Measurements from ENCODE around the gene ARHGAP11A.

The ARHGAP11A gene

DNA sequence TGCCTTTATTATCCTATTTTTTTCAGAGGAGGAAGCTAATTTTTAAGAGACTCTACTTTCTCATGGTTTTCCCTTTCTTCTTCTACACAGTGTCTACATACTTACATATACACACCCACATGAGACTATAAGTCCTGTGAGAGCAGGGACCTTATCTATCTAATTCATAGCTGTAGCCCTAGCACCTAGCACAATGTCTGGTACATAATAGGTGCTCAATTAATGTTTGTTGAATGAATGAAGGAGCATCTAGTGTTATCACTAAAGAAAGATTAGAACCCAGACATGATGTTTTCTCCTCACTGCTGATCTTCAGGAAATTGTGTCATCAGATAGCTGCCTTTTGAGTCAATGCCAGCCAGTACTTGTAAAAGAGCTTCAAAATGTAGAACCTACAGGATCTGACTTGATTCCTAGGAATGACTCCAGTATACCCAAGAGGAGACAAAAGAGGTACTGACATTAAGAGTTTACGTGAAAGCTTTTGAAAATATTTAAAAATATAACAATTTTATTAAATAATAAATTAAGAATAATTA lies 28.7 kb downstream of the ARHGAP11A start:
- H3K4me2 ChIP-seq (ENCODE audit: low read depth, low read length, poor library complexity, severe bottlenecking) = no peak overlapping the region

DNA sequence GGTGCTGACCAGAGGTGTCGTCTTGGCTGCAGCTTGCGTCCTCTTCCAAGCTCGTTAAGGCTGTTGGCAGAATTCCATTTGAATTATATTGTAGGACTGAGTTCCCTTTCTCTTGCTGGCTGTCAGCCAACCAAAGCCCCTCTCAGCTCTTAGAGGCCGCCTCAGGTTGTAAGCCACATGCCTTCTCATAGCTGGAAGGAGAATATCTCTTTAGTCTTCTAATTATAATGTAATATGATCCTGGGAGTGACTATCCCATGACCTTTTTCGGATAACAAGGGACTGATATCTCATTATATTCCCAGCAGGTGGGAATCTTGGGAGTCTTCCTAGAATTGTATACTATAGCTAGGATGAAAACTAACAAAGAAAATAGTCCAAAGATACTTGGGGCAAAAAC lies 31.0 kb downstream of the ARHGAP11A start:
- no peak for TF ChIP-seq EZH2phosphoT487 (conservative IDR thresholded peaks at IDR 0.05; ENCODE audit: low read length)
- TF ChIP-seq, protein P1, sequence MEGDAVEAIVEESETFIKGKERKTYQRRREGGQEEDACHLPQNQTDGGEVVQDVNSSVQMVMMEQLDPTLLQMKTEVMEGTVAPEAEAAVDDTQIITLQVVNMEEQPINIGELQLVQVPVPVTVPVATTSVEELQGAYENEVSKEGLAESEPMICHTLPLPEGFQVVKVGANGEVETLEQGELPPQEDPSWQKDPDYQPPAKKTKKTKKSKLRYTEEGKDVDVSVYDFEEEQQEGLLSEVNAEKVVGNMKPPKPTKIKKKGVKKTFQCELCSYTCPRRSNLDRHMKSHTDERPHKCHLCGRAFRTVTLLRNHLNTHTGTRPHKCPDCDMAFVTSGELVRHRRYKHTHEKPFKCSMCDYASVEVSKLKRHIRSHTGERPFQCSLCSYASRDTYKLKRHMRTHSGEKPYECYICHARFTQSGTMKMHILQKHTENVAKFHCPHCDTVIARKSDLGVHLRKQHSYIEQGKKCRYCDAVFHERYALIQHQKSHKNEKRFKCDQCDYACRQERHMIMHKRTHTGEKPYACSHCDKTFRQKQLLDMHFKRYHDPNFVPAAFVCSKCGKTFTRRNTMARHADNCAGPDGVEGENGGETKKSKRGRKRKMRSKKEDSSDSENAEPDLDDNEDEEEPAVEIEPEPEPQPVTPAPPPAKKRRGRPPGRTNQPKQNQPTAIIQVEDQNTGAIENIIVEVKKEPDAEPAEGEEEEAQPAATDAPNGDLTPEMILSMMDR (IDR thresholded peaks at IDR 0.05; ENCODE audit: insufficient read depth, low read length, poor library complexity, severe bottlenecking) = no peak
- Histone ChIP-seq H3K36me3 (ENCODE audit: low read length) (peaks cover 5% of the 10 kb centered on the region; the same call in 1 of the 2 replicates), H3K9me2 (replicated peaks; ENCODE audit: insufficient read depth, low read length) (no peaks in the 10 kb centered on the region), H3K9me3 (ENCODE audit: insufficient read depth, low read length) (no peaks in the 10 kb centered on the region), H3K27me3 (ENCODE audit: low read length) (no peaks in the 10 kb centered on the region), H2AFZ (ENCODE audit: low read depth, low read length, severe bottlenecking) (no peak overlapping the region), H3K79me2 (ENCODE audit: insufficient read depth, low read length) (no peaks in the 10 kb centered on the region), H3K4me2 (ENCODE audit: low read depth, low read length, poor library complexity, severe bottlenecking) (no peak overlapping the region), H3F3A (ENCODE audit: insufficient read depth) (0 out of 2 replicates have a peak, but pooled peaks cover under 1% of the 10 kb centered on the region), H3K4me3 (ENCODE audit: insufficient read depth, low read length, poor library complexity, severe bottlenecking) (no peak overlapping the region), H4K20me1 (ENCODE audit: low read depth, low read length) (no peaks in the 10 kb centered on the region), H3K9ac (ENCODE audit: low read length) (no peak overlapping the region), H3K27ac (ENCODE audit: low read depth, low read length) (no peak overlapping the region)

More for the DNA sequence above, 28.7 kb downstream of the ARHGAP11A start:
- no peak for TF ChIP-seq EZH2phosphoT487 (conservative IDR thresholded peaks at IDR 0.05; ENCODE audit: low read length)
- TF ChIP-seq, protein P1 (IDR thresholded peaks at IDR 0.05; ENCODE audit: insufficient read depth, low read length, poor library complexity, severe bottlenecking) = no peak
- Histone ChIP-seq H3K27ac (ENCODE audit: low read depth, low read length) (no peak overlapping the region), H2AFZ (ENCODE audit: low read depth, low read length, severe bottlenecking) (no peak overlapping the region), H3K9me3 (ENCODE audit: insufficient read depth, low read length) (no peaks in the 10 kb centered on the region), H3K4me3 (ENCODE audit: insufficient read depth, low read length, poor library complexity, severe bottlenecking) (no peak overlapping the region), H4K20me1 (ENCODE audit: low read depth, low read length) (0 out of 2 replicates have a peak, but pooled peaks cover 5% of the 10 kb centered on the region), H3K36me3 (ENCODE audit: low read length) (peaks cover 19% of the 10 kb centered on the region), H3K27me3 (ENCODE audit: low read length) (no peaks in the 10 kb centered on the region), H3K79me2 (ENCODE audit: insufficient read depth, low read length) (0 out of 2 replicates have a peak, but pooled peaks cover 4% of the 10 kb centered on the region), H3K9ac (ENCODE audit: low read length) (no peak overlapping the region), H3F3A (ENCODE audit: insufficient read depth) (peaks cover 18% of the 10 kb centered on the region; the same call in 1 of the 2 replicates), H3K9me2 (replicated peaks; ENCODE audit: insufficient read depth, low read length) (no peaks in the 10 kb centered on the region)

DNA sequence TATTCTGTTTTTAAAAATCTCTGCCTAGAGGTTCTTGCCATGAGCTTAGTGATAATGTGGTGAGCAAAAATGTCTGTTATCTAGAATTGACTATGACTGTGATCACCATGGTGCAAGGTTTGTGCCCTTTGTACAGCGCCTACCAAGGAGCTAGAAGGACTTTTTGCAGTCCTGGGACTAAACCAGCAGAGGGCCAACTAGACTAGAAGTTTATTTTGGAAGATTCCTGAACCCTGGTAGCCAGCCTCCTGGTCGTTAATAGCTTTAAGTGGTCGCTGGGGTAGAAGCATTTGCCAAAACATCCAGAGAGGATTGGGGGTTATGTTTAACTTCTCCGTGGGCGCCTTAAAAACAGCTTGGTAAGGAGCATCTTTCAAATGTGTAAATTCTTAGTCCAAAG lies 34.0 kb downstream of the ARHGAP11A start:
- no peak overlapping the region for H2AFZ ChIP-seq (ENCODE audit: low read depth, low read length, severe bottlenecking)
- H3K79me2 ChIP-seq (ENCODE audit: insufficient read depth, low read length) = no peaks in the 10 kb centered on the region
- no peak overlapping the region for H3K4me2 ChIP-seq (ENCODE audit: low read depth, low read length, poor library complexity, severe bottlenecking)
- no peak overlapping the region for H3K27ac ChIP-seq (ENCODE audit: low read depth, low read length)
- no peak overlapping the region for H3K4me3 ChIP-seq (ENCODE audit: insufficient read depth, low read length, poor library complexity, severe bottlenecking)
- H3K36me3 ChIP-seq (ENCODE audit: low read length) = peaks cover 9% of the 10 kb centered on the region; the same call in 1 of the 2 replicates
- no peaks in the 10 kb centered on the region for H3K9me3 ChIP-seq (ENCODE audit: insufficient read depth, low read length)
- H4K20me1 ChIP-seq (ENCODE audit: low read depth, low read length) = no peaks in the 10 kb centered on the region
- H3K27me3 ChIP-seq (ENCODE audit: low read length) = no peaks in the 10 kb centered on the region
- H3K9ac ChIP-seq (ENCODE audit: low read length) = no peak overlapping the region
- no peak for TF ChIP-seq EZH2phosphoT487 (conservative IDR thresholded peaks at IDR 0.05; ENCODE audit: low read length)
- TF ChIP-seq, protein P1 (IDR thresholded peaks at IDR 0.05; ENCODE audit: insufficient read depth, low read length, poor library complexity, severe bottlenecking) = no peak
- H3F3A ChIP-seq (ENCODE audit: insufficient read depth) = no peaks in the 10 kb centered on the region
- no peaks in the 10 kb centered on the region for H3K9me2 ChIP-seq (replicated peaks; ENCODE audit: insufficient read depth, low read length)
